GM12892 (cell line): ENCODE measurements around the gene REC114.

ENCODE experiments used
- POLR2A ChIP-seq: IDR thresholded peaks from 2 replicates; pipeline ENCODE4 v1.6.1; 2011; ENCODE audit warnings: low read depth, low read length, control low read depth
- POLR2AphosphoS5 ChIP-seq: IDR thresholded peaks from 2 replicates; pipeline ENCODE4 v1.6.1; 2011; ENCODE audit warnings: low read depth, low read length, control low read depth
- TAF1 ChIP-seq: IDR thresholded peaks from 2 replicates; pipeline ENCODE4 v1.6.1; 2011; ENCODE audit warnings: low read depth, mild to moderate bottlenecking, control low read depth, low read length, borderline replicate concordance

DNA sequence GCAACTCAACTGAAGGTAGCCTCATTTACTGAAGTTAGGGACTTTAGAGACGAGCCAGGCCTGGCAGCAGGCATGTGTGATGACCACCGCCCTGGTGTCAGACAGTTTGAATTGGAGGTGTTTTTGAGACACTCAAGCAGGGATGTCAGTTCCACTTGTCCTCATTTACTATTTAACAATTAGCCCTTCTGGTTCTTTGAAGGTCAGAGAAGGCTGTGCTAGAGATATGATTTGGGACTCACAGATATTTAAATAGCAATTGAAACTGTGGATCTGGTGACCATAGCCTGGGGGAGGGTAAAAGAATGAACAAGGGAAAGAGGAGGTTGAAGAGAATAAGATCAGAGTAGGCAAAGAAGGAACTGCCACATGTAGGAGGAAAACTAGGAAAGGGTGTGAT, 74.6 kb downstream of the REC114 start:
- TF ChIP-seq POLR2AphosphoS5 (no peak), TAF1 (no peak), POLR2A (no peak)
